WI38 (cell line): ENCODE results near the gene WRNIP1.

Experiments used
- H3K4me3 ChIP-seq: 2 replicates; pipeline ENCODE4 v1.5.1; 2011; ENCODE audit warnings: low read depth, mild to moderate bottlenecking, control low read depth, low read length
- CTCF ChIP-seq: IDR thresholded peaks from 2 replicates; pipeline ENCODE4 v1.5.1; 2012; ENCODE audit warnings: low read depth, mild to moderate bottlenecking, control low read depth, low read length

WRNIP1 gene

GRCh38 chr6:2763345-2763841 lies 1.8 kb upstream of the WRNIP1 start:
- H3K4me3 ChIP-seq = no peak overlapping the region
- no peak for TF ChIP-seq CTCF

- H3K4me3 ChIP-seq = peak overlapping the region; percentile 68
- TF ChIP-seq CTCF = no peak
Observed at GRCh38 chr6:2763876-2764540, 1.2 kb upstream of the WRNIP1 start.

GRCh38 chr6:2764610-2765165 lies 505 bp upstream of the WRNIP1 start:
- TF ChIP-seq CTCF = no peak

GRCh38 chr6:2765896-2766766 lies 938 bp downstream of the WRNIP1 start:
- TF ChIP-seq CTCF = no peak
- H3K4me3 ChIP-seq = peak overlapping the region; percentile 93

More at GRCh38 chr6:2764610-2765165, 505 bp upstream of the WRNIP1 start:
- H3K4me3 ChIP-seq = peak overlapping the region; percentile 68

- TF ChIP-seq CTCF = no peak
- peak overlapping the region; percentile 93 for H3K4me3 ChIP-seq
Observed at GRCh38 chr6:2766767-2767656, 1.8 kb downstream of the WRNIP1 start.

GRCh38 chr6:2767657-2768524 lies 2.7 kb downstream of the WRNIP1 start:
- TF ChIP-seq CTCF = no peak

More at GRCh38 chr6:2767657-2768524, 2.7 kb downstream of the WRNIP1 start:
- H3K4me3 ChIP-seq = peak overlapping the region; percentile 93
